Measurements from ENCODE around the gene KAT14.

GRCh38 chr20:18174906-18175683, 37.4 kb downstream of the KAT14 start:
- TF ChIP-seq CTCF (IDR thresholded peaks at IDR 0.05) = no peak
- no peak for TF ChIP-seq POLR2A (IDR thresholded peaks at IDR 0.05)

Data from heart left ventricle (tissue), 13 donors.